HT-29 (cell line): Measurements from ENCODE around the gene KBTBD12. TPM values are rescaled to one million over a fixed set of nuclear protein-coding genes. Genes with fewer than 3 reads are reported as not detected.
A peak's percentile ranks its signal among the peaks of the same experiment; 100 is the strongest.

Experiments
- DNase-seq: peaks from one replicate; pipeline ENCODE4 v3.0.0-alpha.2; 2015; ENCODE audit warnings: low spot score
- total RNA-seq: library from RNA; depleted of rRNA; stranded (reverse); fragments of >200 nt; shearing (Covaris generic); gene quantifications from 2 replicates; pipeline ENCODE4 v1.2.3, GENCODE V29; 2014

KBTBD12 gene
- total RNA-seq, 1 experiment from 2014 or later = not detected

- no peak for DNase-seq
These were observed 36.2 kb downstream of the KBTBD12 start for GRCh38 chr3:127951276-127951675.

GRCh38 chr3:127953091-127954035 is 38.3 kb downstream of the KBTBD12 start:
- no peak for DNase-seq

- no peak for DNase-seq
These were observed 39.6 kb downstream of the KBTBD12 start for GRCh38 chr3:127954640-127955039.

- DNase-seq = no peak
These were observed 40.7 kb downstream of the KBTBD12 start for GRCh38 chr3:127955728-127956127.

GRCh38 chr3:127959041-127959440 is 44.0 kb downstream of the KBTBD12 start:
- DNase-seq = no peak

GRCh38 chr3:127959873-127960272 is 44.8 kb downstream of the KBTBD12 start:
- DNase-seq = peak; percentile 88

- no peak for DNase-seq
These were observed 45.5 kb downstream of the KBTBD12 start for GRCh38 chr3:127960421-127960965.

GRCh38 chr3:127961124-127961523 is 46.1 kb downstream of the KBTBD12 start:
- DNase-seq = no peak

- DNase-seq = peak; percentile 86
These were observed 46.9 kb downstream of the KBTBD12 start for GRCh38 chr3:127961963-127962362.

- DNase-seq = no peak
These were observed 47.9 kb downstream of the KBTBD12 start for GRCh38 chr3:127962937-127963336.

GRCh38 chr3:127964053-127964452 is 49.0 kb downstream of the KBTBD12 start:
- no peak for DNase-seq

- DNase-seq = no peak
These were observed 49.8 kb downstream of the KBTBD12 start for GRCh38 chr3:127964816-127965215.

- DNase-seq = no peak
These were observed 52.3 kb downstream of the KBTBD12 start for GRCh38 chr3:127967316-127967715.

GRCh38 chr3:127970966-127971592 is 56.0 kb downstream of the KBTBD12 start:
- DNase-seq = peak; percentile 79

- DNase-seq = no peak
These were observed 59.2 kb downstream of the KBTBD12 start for GRCh38 chr3:127974226-127974625.

GRCh38 chr3:127975153-127976029 is 60.4 kb downstream of the KBTBD12 start:
- DNase-seq = no peak

GRCh38 chr3:127978636-127979035 is 63.6 kb downstream of the KBTBD12 start:
- DNase-seq = no peak

- no peak for DNase-seq
These were observed 64.4 kb downstream of the KBTBD12 start for GRCh38 chr3:127979473-127979872.

- DNase-seq = no peak
These were observed 66.1 kb downstream of the KBTBD12 start for GRCh38 chr3:127981097-127981496.

- no peak for DNase-seq
These were observed 67.1 kb downstream of the KBTBD12 start for GRCh38 chr3:127982155-127982554.

GRCh38 chr3:127984241-127984975 is 69.4 kb downstream of the KBTBD12 start:
- DNase-seq = no peak
